HL-60 (cell line): Measurements from ENCODE around the gene KBTBD12.

Source experiments
- GABPA ChIP-seq: IDR thresholded peaks from 2 replicates; pipeline ENCODE4 v1.6.1; 2012; ENCODE audit warnings: low read depth
- POLR2AphosphoS5 ChIP-seq: IDR thresholded peaks from 2 replicates; pipeline ENCODE4 v1.6.1; 2012; ENCODE audit warnings: low read depth
- SPI1 ChIP-seq: IDR thresholded peaks from 2 replicates; pipeline ENCODE4 v1.6.1; 2012; ENCODE audit warnings: low read depth, mild to moderate bottlenecking, borderline replicate concordance
- TF ChIP-seq, protein P1 (sequence below): IDR thresholded peaks from one replicate; pipeline ENCODE4 v1.5.1; 2011; ENCODE audit warnings: low read length, control low read depth, inconsistent platforms; ENCODE audit not compliant: insufficient read depth
- TF ChIP-seq, protein P2 (sequence below): IDR thresholded peaks from 2 replicates; pipeline ENCODE4 v1.6.1; 2012; ENCODE audit warnings: low read depth; ENCODE audit not compliant: insufficient replicate concordance

DNA sequence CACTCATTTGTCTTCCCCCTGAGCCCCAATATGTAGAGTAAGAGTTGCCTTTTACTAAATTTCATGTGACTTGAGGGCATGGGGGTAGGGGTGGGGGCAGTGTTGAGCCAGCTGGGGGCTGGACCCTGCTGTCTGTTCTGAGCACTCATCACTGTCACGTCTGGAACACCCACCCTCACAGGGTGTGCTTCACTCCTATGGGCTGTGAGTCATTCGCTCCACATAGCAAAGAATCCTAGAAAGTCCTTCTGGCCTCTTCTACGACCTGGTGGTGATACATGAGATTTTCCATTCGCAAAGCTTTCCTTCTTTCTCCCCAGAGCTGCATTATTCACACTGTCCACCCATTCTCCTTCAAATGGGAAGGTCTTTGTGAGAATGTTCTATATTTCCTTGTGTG lies 49.1 kb upstream of the KBTBD12 start:
- TF ChIP-seq, protein P1, sequence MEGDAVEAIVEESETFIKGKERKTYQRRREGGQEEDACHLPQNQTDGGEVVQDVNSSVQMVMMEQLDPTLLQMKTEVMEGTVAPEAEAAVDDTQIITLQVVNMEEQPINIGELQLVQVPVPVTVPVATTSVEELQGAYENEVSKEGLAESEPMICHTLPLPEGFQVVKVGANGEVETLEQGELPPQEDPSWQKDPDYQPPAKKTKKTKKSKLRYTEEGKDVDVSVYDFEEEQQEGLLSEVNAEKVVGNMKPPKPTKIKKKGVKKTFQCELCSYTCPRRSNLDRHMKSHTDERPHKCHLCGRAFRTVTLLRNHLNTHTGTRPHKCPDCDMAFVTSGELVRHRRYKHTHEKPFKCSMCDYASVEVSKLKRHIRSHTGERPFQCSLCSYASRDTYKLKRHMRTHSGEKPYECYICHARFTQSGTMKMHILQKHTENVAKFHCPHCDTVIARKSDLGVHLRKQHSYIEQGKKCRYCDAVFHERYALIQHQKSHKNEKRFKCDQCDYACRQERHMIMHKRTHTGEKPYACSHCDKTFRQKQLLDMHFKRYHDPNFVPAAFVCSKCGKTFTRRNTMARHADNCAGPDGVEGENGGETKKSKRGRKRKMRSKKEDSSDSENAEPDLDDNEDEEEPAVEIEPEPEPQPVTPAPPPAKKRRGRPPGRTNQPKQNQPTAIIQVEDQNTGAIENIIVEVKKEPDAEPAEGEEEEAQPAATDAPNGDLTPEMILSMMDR = no peak
- TF ChIP-seq SPI1 (no peak), GABPA (no peak), POLR2AphosphoS5 (no peak)
- TF ChIP-seq, protein P2, sequence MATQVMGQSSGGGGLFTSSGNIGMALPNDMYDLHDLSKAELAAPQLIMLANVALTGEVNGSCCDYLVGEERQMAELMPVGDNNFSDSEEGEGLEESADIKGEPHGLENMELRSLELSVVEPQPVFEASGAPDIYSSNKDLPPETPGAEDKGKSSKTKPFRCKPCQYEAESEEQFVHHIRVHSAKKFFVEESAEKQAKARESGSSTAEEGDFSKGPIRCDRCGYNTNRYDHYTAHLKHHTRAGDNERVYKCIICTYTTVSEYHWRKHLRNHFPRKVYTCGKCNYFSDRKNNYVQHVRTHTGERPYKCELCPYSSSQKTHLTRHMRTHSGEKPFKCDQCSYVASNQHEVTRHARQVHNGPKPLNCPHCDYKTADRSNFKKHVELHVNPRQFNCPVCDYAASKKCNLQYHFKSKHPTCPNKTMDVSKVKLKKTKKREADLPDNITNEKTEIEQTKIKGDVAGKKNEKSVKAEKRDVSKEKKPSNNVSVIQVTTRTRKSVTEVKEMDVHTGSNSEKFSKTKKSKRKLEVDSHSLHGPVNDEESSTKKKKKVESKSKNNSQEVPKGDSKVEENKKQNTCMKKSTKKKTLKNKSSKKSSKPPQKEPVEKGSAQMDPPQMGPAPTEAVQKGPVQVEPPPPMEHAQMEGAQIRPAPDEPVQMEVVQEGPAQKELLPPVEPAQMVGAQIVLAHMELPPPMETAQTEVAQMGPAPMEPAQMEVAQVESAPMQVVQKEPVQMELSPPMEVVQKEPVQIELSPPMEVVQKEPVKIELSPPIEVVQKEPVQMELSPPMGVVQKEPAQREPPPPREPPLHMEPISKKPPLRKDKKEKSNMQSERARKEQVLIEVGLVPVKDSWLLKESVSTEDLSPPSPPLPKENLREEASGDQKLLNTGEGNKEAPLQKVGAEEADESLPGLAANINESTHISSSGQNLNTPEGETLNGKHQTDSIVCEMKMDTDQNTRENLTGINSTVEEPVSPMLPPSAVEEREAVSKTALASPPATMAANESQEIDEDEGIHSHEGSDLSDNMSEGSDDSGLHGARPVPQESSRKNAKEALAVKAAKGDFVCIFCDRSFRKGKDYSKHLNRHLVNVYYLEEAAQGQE = no peak
